Natural killer cell (primary cell): ENCODE results near the gene LRRC10. TPM values are rescaled to one million over a fixed set of nuclear protein-coding genes. Genes with fewer than 3 reads are reported as not detected.

Experiments
- ATAC-seq, 3 donors: fragments of 150-1000 bp in 2 of 3; fragments of 200-7000 bp in 1 of 3; cut with Tn5 transposase; 1 replicate in 1 of 3; 2 replicates in 2 of 3; pipeline ENCODE4 v1.10.0; 2021; ENCODE audit warnings: mild to moderate bottlenecking in 2 of 3, moderate library complexity in 2 of 3
- DNase-seq, 2 donors: peaks; one replicate each; pipeline versions ENCODE4 v3.0.0 to v3.0.0-alpha.2; 2013 to 2021; ENCODE audit warnings: mixed read lengths in 1 of 2
- H3K27ac ChIP-seq: one replicate; pipeline ENCODE4 v1.5.1; 2013; ENCODE audit warnings: mild to moderate bottlenecking, low read length
- H3K27me3 ChIP-seq: one replicate; pipeline ENCODE4 v1.6.1; 2013; ENCODE audit warnings: low read length; ENCODE audit not compliant: control insufficient read depth, insufficient read depth
- H3K36me3 ChIP-seq: one replicate; pipeline ENCODE4 v1.6.1; 2013; ENCODE audit warnings: low read length; ENCODE audit not compliant: control insufficient read depth, insufficient read depth
- H3K4me1 ChIP-seq: one replicate; pipeline ENCODE4 v1.6.1; 2013; ENCODE audit warnings: low read length; ENCODE audit not compliant: control insufficient read depth, insufficient read depth
- H3K4me3 ChIP-seq: one replicate; pipeline ENCODE4 v1.5.1; 2013; ENCODE audit warnings: low read length
- H3K9me3 ChIP-seq: one replicate; pipeline ENCODE4 v1.6.1; 2013; ENCODE audit warnings: low read length; ENCODE audit not compliant: control insufficient read depth, insufficient read depth
- H3K27ac Mint-ChIP-seq, 2 donors: one replicate each; pipeline ENCODE4 v1.8.0; 2022; ENCODE audit warnings: mild to moderate bottlenecking in 2 of 2, mixed read lengths in 2 of 2, moderate library complexity in 1 of 2
- H3K27me3 Mint-ChIP-seq, 2 donors: one replicate each; pipeline ENCODE4 v1.8.0; 2022; ENCODE audit warnings: low read depth in 2 of 2, mixed read lengths in 2 of 2
- H3K36me3 Mint-ChIP-seq: one replicate; pipeline ENCODE4 v1.8.0; 2022; ENCODE audit warnings: mixed read lengths
- H3K4me1 Mint-ChIP-seq, 2 donors: one replicate each; pipeline ENCODE4 v1.8.0; 2022; ENCODE audit warnings: mixed read lengths in 2 of 2
- H3K4me3 Mint-ChIP-seq: one replicate; pipeline ENCODE4 v1.8.0; 2022; ENCODE audit warnings: mild to moderate bottlenecking, moderate library complexity, mixed read lengths
- H3K9me3 Mint-ChIP-seq, 2 donors: one replicate each; pipeline ENCODE4 v1.8.0; 2022; ENCODE audit warnings: mixed read lengths in 2 of 2
- CTCF ChIP-seq: fragments of 200-600 bp; IDR thresholded peaks from one replicate; pipeline ENCODE4 v1.8.0; 2022; ENCODE audit warnings: antibody characterized with exemption
- WGBS: methylation state at CpG from one replicate; pipeline ENCODE4 v1.1.7; 2013; ENCODE audit warnings: missing lambda C conversion rate; ENCODE audit not compliant: insufficient coverage; 5-methylcytosine and 5-hydroxymethylcytosine counted together
- intact Hi-C: fragments of 100-400 bp; cut with micrococcal nuclease; formaldehyde crosslinking; loops from one replicate; pipeline ENCODE4 v1.14.2; 2022
- total RNA-seq, 4 donors: library from RNA; stranded (reverse); fragments of 120-200 nt in 1 of 4; gene quantifications; one replicate each; pipeline versions ENCODE4 v1.2.3 to v1.2.4, GENCODE V29; 2013 to 2022

Gene LRRC10
- total RNA-seq, 3 donors from 2014 or later (not counting 1 experiment from before 2014, with no cell fraction given), result not detected

DNA sequence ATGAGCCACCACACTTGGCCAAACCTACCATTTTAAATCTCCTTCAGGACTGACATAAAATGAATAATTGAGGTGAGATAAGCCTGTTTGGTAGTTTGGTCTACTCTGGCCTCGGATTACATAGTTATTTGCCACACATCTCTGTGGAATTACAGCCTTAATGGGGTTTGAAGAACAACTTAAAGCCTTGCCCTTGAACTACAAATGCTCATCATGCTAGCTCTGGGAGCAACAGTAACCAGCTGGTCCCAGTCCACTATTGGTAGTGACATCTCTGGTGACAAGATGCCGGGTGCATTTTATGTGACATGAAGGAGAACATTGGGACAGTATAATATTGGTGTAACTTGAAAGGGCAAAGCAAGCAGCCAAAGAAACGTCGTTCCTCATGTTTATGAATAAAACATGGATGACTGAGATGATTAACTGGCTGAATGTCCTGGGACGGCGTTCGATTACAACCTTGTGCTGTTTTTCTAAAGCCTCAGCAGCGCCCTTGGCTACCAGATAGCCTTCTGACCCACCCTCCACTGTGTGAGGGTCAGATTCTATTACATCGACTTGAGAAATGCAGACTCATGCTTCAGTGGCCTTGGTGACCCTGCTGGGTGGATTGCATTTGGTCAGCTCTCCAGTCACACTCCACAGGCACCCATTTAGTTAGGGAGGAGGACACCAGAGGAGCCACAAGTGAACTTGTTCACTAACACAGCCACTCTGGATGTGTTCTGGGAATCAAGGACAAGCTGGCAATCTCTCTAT lies 46.9 kb upstream of the LRRC10 start:
- WGBS, result 92% methylated on average over 9 of the region's 9 CpGs
- Histone ChIP-seq H3K4me1 (no peaks in the 10 kb centered on the region), H3K27ac (no peak overlapping the region), H3K27me3 (no peaks in the 10 kb centered on the region), H3K9me3 (no peaks in the 10 kb centered on the region), H3K4me3 (no peak overlapping the region), H3K36me3 (no peaks in the 10 kb centered on the region)
- Mint-ChIP-seq H3K4me3 (no peak overlapping the region), H3K27me3 (peaks cover 11 to 27% of the 10 kb centered on the region in 2 donors), H3K27ac (no peak overlapping the region), H3K9me3 (no peaks in the 10 kb centered on the region), H3K36me3 (no peaks in the 10 kb centered on the region), H3K4me1 (no peaks in the 10 kb centered on the region)
- DNase-seq (no peak), ATAC-seq (no peak)
- no peak for TF ChIP-seq CTCF
- intact Hi-C loops, result no loop called here

DNA sequence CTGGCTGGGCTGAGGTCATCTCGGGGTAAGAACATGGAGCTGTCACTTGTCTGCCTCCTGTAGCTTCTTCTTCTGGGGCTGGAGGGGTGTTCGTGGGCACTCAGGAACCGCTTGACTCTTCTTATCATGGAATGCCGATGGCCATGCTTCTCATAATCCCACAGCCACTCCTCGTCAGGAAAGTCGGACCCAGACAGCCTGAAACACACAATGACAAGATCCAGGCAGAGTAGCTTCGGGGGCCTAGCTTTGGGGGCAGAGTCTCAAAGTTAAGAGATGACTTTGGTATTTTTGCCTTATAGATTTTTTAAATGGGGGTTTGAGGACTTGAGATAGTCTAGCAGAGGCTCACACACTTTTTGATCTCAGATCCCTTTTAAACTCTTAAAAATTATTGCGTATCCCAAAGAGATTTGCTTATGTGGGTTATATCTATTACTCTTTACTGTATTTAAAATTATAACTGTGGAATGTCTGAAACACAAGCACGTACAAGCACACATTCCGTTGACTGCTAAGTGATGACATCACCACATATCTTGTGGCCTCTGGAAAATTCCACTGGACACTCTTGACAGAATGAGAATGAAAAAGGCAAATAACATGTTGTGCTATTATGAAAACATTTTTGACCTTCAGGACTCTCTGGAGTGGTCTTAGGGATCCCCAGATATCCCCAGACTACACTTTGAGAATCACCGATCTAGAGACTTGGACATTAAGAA lies 45.1 kb upstream of the LRRC10 start:
- H3K27me3 ChIP-seq, result no peaks in the 10 kb centered on the region
- ATAC-seq, result no peak
- 89% methylated on average over 8 of the region's 11 CpGs for WGBS
- H3K4me1 ChIP-seq, result no peaks in the 10 kb centered on the region
- no peak overlapping the region for H3K27ac ChIP-seq
- no peaks in the 10 kb centered on the region for H3K36me3 ChIP-seq
- Mint-ChIP-seq H3K27ac (no peak overlapping the region), H3K27me3 (peaks cover 13 to 26% of the 10 kb centered on the region in 2 donors), H3K4me3 (no peak overlapping the region), H3K9me3 (no peaks in the 10 kb centered on the region), H3K36me3 (no peaks in the 10 kb centered on the region), H3K4me1 (no peaks in the 10 kb centered on the region)
- H3K9me3 ChIP-seq, result no peaks in the 10 kb centered on the region
- no peak for TF ChIP-seq CTCF
- intact Hi-C loops, result no loop called here
- no peak for DNase-seq
- H3K4me3 ChIP-seq, result no peak overlapping the region

GRCh38 chr12:69653703-69654102 lies 43.0 kb upstream of the LRRC10 start:
- Histone ChIP-seq H3K4me3 (no peak overlapping the region), H3K4me1 (no peaks in the 10 kb centered on the region), H3K27me3 (no peaks in the 10 kb centered on the region), H3K36me3 (no peaks in the 10 kb centered on the region), H3K9me3 (no peaks in the 10 kb centered on the region), H3K27ac (no peak overlapping the region)
- intact Hi-C loops, result no loop called here
- Mint-ChIP-seq H3K36me3 (no peaks in the 10 kb centered on the region), H3K4me1 (no peaks in the 10 kb centered on the region), H3K27me3 (peaks cover 7 to 27% of the 10 kb centered on the region in 2 donors), H3K27ac (no peak overlapping the region), H3K4me3 (no peak overlapping the region), H3K9me3 (no peaks in the 10 kb centered on the region)
- no peak for TF ChIP-seq CTCF
- DNase-seq, result no peak
- no peak for ATAC-seq
- 85% methylated on average over 8 of the region's 8 CpGs for WGBS
